Right lobe of liver (tissue), 6 donors: ENCODE results near the gene TOMM40L. TPM values are rescaled to one million over a fixed set of nuclear protein-coding genes. Genes with fewer than 3 reads are reported as not detected.

Experiments
- ATAC-seq, 4 donors: fragments of 200-7000 bp; cut with Tn5 transposase; one replicate each; pipeline ENCODE4 v1.9.1; 2020; ENCODE audit warnings: mild to moderate bottlenecking in 4 of 4, moderate library complexity in 4 of 4
- DNase-seq, 3 donors: peaks; one replicate each; pipeline ENCODE4 v3.0.0-alpha.2; 2020
- H3K27ac ChIP-seq, 3 donors: fragments of 200-600 bp; one replicate each; pipeline ENCODE4 v1.8.0; 2022
- H3K27me3 ChIP-seq, 2 donors: fragments of 200-600 bp; one replicate each; pipeline ENCODE4 v1.8.0; 2022
- H3K36me3 ChIP-seq, 4 donors: fragments of 200-600 bp; sonication (generic) in 1 of 4; one replicate each; pipeline versions ENCODE4 v1.5.1 to v1.8.0; 2017 to 2022; ENCODE audit warnings: control low read depth in 1 of 4
- H3K4me1 ChIP-seq, 4 donors: fragments of 200-600 bp; sonication (generic) in 1 of 4; one replicate each; pipeline versions ENCODE4 v1.5.1 to v1.8.0; 2017 to 2022; ENCODE audit warnings: control low read depth in 1 of 4
- H3K4me3 ChIP-seq, 3 donors: fragments of 200-600 bp; one replicate each; pipeline ENCODE4 v1.8.0; 2022
- H3K9me3 ChIP-seq, 4 donors: fragments of 200-600 bp; sonication (generic) in 1 of 4; one replicate each; pipeline versions ENCODE4 v1.5.1 to v1.8.0; 2017 to 2022; ENCODE audit warnings: control low read depth in 1 of 4
- CTCF ChIP-seq, 4 donors: fragments of 200-600 bp in 3 of 4; fragments of 450-650 bp in 1 of 4; IDR thresholded peaks; one replicate each; pipeline versions ENCODE4 v1.5.1 to v1.8.0; 2016 to 2022; ENCODE audit warnings: antibody characterized with exemption in 4 of 4, mild to moderate bottlenecking in 2 of 4
- POLR2A ChIP-seq: fragments of 450-650 bp; IDR thresholded peaks from one replicate; pipeline ENCODE4 v1.6.1; 2017; ENCODE audit warnings: antibody characterized with exemption, mild to moderate bottlenecking
- WGBS: methylation state at CpG from one replicate; pipeline ENCODE4 v1.1.6; 2018; ENCODE audit warnings: low coverage, low lambda C conversion rate; ENCODE audit not compliant: insufficient coverage; ENCODE audit errors: missing lambda C conversion rate; 5-methylcytosine and 5-hydroxymethylcytosine counted together
- intact Hi-C, 2 donors: fragments of 100-400 bp; cut with DNase I; formaldehyde crosslinking; loops; one replicate each; pipeline versions ENCODE4 v1.11.2 to v1.14.1; 2022
- total RNA-seq, 6 experiments: library from RNA; depleted of rRNA in 2 of 6; stranded (reverse); fragments of >200 nt in 2 of 6; fragmentation: NEBNext Ultra II Directional in 3 of 6; extraction: Animal tissue kit (Norgen Biotek cat#: 25700) in 3 of 6; gene quantifications; one replicate each; pipeline versions ENCODE4 v1.1.0 to v1.2.4, GENCODE V29; 2016 to 2023
- donor health status: DM: no; HTN: yes; CAD: no.
- donor health status: DM: no; HTN: no; CAD: no.
- donor health status: DM: no; HTN: no; CAD: no.
- donor health status: DM: no; HTN: yes; CAD: no.
- donor health status: DM: no; HTN: yes; CAD: no.

The TOMM40L gene
- total RNA-seq, 6 experiments from 2014 or later: 4.3 to 18.5 (median 8.1) TPM

GRCh38 chr1:161259345-161259702 lies 33.5 kb downstream of the TOMM40L start:
- H3K36me3 ChIP-seq: no peaks in the 10 kb centered on the region
- H3K27me3 ChIP-seq: no peaks in the 10 kb centered on the region
- ATAC-seq (no peak), DNase-seq (no peak)
- no peaks in the 10 kb centered on the region for H3K9me3 ChIP-seq
- intact Hi-C loops: no loop called here
- peaks cover 0 to 38% (median 0%) of the 10 kb centered on the region in 4 donors for H3K4me1 ChIP-seq
- H3K4me3 ChIP-seq: peak overlapping the region; percentile 56 to 75 (median 64)
- WGBS: 83% methylated on average over 2 of the region's 6 CpGs
- TF ChIP-seq POLR2A (no peak), CTCF (IDR thresholded peaks at IDR 0.05) (no peak)
- H3K27ac ChIP-seq: no peak overlapping the region

DNA sequence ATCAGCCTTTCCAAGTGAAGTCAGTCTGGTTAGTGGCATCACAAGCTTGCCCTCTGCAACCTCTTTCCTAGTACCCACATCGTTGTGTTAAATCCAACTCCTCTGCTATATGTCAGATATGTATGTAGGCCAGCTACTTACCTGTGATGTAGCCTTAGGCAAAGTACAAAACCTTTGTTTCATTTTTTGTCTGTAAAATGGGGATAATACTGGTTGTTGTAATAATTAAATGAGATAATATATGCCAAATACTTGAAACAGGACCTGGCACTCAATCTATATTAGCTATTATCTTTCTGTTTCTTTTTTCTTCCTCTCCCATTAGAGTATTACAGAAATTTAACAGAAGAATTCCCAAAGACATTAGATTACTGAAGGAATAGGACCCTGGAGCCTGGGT lies 33.9 kb downstream of the TOMM40L start:
- Histone ChIP-seq H3K4me1 (peaks cover 0 to 36% (median 0%) of the 10 kb centered on the region in 4 donors), H3K9me3 (no peaks in the 10 kb centered on the region), H3K27me3 (no peaks in the 10 kb centered on the region), H3K27ac (no peak overlapping the region), H3K4me3 (no peak overlapping the region), H3K36me3 (no peaks in the 10 kb centered on the region)
- TF ChIP-seq CTCF (IDR thresholded peaks at IDR 0.05) (no peak), POLR2A (no peak)
- ATAC-seq (no peak), DNase-seq (no peak)
- 38% methylated on average over 1 of the region's 1 CpG for WGBS
- intact Hi-C loops: no loop called here

GRCh38 chr1:161260376-161261260 lies 34.8 kb downstream of the TOMM40L start:
- H3K4me1 ChIP-seq: peaks cover 0 to 27% (median 0%) of the 10 kb centered on the region in 4 donors
- no peak overlapping the region for H3K27ac ChIP-seq
- H3K4me3 ChIP-seq: no peak overlapping the region
- H3K27me3 ChIP-seq: no peaks in the 10 kb centered on the region
- WGBS: 36% methylated on average over 9 of the region's 9 CpGs
- no peaks in the 10 kb centered on the region for H3K9me3 ChIP-seq
- TF ChIP-seq POLR2A (no peak), CTCF (IDR thresholded peaks at IDR 0.05) (no peak)
- H3K36me3 ChIP-seq: no peaks in the 10 kb centered on the region
- DNase-seq (no peak), ATAC-seq (peak in 3 of 4 donors; percentile 13 to 52 (median 39))
- intact Hi-C loops: no loop called here

- no peak overlapping the region for H3K4me3 ChIP-seq
- intact Hi-C loops: no loop called here
- H3K36me3 ChIP-seq: no peaks in the 10 kb centered on the region
- WGBS: 74% methylated on average over 11 of the region's 12 CpGs
- TF ChIP-seq POLR2A: no peak
- TF ChIP-seq CTCF (IDR thresholded peaks at IDR 0.05): no peak
- no peaks in the 10 kb centered on the region for H3K27me3 ChIP-seq
- no peak for DNase-seq
- no peak for ATAC-seq
- H3K27ac ChIP-seq: no peak overlapping the region
- no peaks in the 10 kb centered on the region for H3K9me3 ChIP-seq
- H3K4me1 ChIP-seq: peaks cover 0 to 18% (median 0%) of the 10 kb centered on the region in 4 donors
Observed at GRCh38 chr1:161261261-161262235, 35.7 kb downstream of the TOMM40L start.
